ENCODE measurements around the gene GTPBP2. TPM values are rescaled to one million over a fixed set of nuclear protein-coding genes. Genes with fewer than 3 reads are reported as not detected.

GTPBP2 gene
- total RNA-seq, 2 donors from 2014 or later = 50.0 to 51.7 TPM

- H3K27me3 ChIP-seq = no peaks in the 10 kb centered on the region
- no peaks in the 10 kb centered on the region for H3K36me3 ChIP-seq
- no peaks in the 10 kb centered on the region for H3K9me3 ChIP-seq
- H3K4me3 ChIP-seq = no peak overlapping the region
- no peak overlapping the region for H3K27ac ChIP-seq
- H3K4me1 ChIP-seq = no peaks in the 10 kb centered on the region
- H3K9ac ChIP-seq (ENCODE audit: low read depth in 2 of 2, low read length in 2 of 2) = no peak overlapping the region
- DNase-seq = no peak
- intact Hi-C loops (cut with DNase I) = no loop called here
- TF ChIP-seq, protein P1, sequence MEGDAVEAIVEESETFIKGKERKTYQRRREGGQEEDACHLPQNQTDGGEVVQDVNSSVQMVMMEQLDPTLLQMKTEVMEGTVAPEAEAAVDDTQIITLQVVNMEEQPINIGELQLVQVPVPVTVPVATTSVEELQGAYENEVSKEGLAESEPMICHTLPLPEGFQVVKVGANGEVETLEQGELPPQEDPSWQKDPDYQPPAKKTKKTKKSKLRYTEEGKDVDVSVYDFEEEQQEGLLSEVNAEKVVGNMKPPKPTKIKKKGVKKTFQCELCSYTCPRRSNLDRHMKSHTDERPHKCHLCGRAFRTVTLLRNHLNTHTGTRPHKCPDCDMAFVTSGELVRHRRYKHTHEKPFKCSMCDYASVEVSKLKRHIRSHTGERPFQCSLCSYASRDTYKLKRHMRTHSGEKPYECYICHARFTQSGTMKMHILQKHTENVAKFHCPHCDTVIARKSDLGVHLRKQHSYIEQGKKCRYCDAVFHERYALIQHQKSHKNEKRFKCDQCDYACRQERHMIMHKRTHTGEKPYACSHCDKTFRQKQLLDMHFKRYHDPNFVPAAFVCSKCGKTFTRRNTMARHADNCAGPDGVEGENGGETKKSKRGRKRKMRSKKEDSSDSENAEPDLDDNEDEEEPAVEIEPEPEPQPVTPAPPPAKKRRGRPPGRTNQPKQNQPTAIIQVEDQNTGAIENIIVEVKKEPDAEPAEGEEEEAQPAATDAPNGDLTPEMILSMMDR (IDR thresholded peaks at IDR 0.05) = no peak
These were observed 14.7 kb downstream of the GTPBP2 start for GRCh38 chr6:43614396-43614730.

DNA sequence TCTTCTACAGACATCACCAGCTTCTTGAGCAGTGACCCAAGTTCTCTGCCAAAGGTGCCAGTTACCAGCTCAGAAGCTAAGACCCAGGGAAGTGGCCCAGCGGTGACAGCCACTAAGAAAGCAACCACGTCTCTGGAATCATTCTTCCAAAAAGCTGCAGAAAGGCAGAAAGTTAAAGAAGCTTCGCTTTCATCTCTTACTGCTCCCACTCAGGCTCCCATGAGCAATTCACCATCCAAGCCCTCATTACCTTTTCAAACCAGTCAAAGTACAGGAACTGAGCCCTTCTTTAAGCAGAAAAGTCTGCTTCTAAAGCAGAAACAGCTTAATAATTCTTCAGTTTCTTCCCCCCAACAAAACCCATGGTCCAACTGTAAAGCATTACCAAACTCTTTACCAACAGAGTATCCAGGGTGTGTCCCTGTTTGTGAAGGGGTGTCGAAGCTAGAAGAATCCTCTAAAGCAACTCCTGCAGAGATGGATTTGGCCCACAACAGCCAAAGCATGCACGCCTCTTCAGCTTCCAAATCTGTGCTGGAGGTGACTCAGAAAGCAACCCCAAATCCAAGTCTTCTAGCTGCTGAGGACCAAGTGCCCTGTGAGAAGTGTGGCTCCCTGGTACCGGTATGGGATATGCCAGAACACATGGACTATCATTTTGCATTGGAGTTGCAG lies 15.2 kb downstream of the GTPBP2 start:
- no peaks in the 10 kb centered on the region for H3K9me3 ChIP-seq
- no peaks in the 10 kb centered on the region for H3K4me1 ChIP-seq
- no peak for DNase-seq
- intact Hi-C loops (cut with DNase I) = no loop called here
- no peak overlapping the region for H3K27ac ChIP-seq
- no peaks in the 10 kb centered on the region for H3K36me3 ChIP-seq
- H3K4me3 ChIP-seq = no peak overlapping the region
- H3K9ac ChIP-seq (ENCODE audit: low read depth in 2 of 2, low read length in 2 of 2) = no peak overlapping the region
- H3K27me3 ChIP-seq = no peaks in the 10 kb centered on the region
- TF ChIP-seq, protein P1 (IDR thresholded peaks at IDR 0.05) = no peak

DNA sequence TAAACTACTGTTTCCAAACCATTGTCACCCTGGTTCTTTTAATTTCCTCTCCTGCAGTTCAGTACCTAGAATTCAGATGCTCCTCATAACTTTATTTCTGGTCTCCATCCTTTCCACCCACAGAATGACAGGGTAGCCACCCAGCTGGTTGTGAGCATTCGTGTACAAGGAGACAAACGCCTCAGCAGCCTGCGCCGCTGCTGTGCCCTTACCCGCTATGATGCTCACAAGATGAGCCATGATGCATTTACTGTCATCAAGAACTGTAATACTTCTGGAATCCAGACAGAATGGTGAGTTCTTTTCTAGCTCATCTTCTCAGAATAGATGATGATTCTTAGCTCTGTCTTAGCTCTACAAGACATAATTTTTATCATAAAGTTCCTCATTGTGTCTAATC lies 18.6 kb downstream of the GTPBP2 start:
- TF ChIP-seq, protein P1 (IDR thresholded peaks at IDR 0.05) = no peak
- H3K36me3 ChIP-seq = peaks cover 3% of the 10 kb centered on the region
- no peaks in the 10 kb centered on the region for H3K27me3 ChIP-seq
- DNase-seq = no peak
- H3K4me1 ChIP-seq = no peaks in the 10 kb centered on the region
- H3K9ac ChIP-seq (ENCODE audit: low read depth in 2 of 2, low read length in 2 of 2) = no peak overlapping the region
- H3K4me3 ChIP-seq = no peak overlapping the region
- intact Hi-C loops (cut with DNase I) = no loop called here
- no peaks in the 10 kb centered on the region for H3K9me3 ChIP-seq
- no peak overlapping the region for H3K27ac ChIP-seq

DNA sequence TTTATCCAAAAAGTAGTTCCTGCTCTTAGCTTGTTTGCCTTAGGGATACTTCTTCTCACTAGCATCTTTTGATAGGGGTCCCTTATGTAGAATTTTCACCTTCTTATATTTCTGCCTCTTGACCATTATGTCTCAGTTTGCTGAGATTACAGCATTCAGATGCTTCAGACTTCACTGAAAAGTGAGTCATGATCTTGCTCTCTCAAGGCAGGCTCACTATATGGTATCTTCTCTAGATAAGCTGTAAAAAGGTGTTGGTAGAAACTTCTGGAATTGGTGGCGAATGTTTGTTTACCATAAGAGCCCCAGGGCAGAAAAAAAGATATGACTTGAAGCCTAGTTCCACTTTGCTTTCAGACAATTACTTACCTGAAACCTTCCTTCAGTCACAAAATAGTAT lies 19.7 kb downstream of the GTPBP2 start:
- TF ChIP-seq, protein P1 (IDR thresholded peaks at IDR 0.05) = no peak
- Histone ChIP-seq H3K4me3 (no peak overlapping the region), H3K9me3 (no peaks in the 10 kb centered on the region), H3K27me3 (no peaks in the 10 kb centered on the region), H3K27ac (no peak overlapping the region), H3K9ac (ENCODE audit: low read depth in 2 of 2, low read length in 2 of 2) (no peak overlapping the region), H3K36me3 (peaks cover 4% of the 10 kb centered on the region), H3K4me1 (no peaks in the 10 kb centered on the region)
- no peak for DNase-seq
- intact Hi-C loops (cut with DNase I) = loop anchor here (2.0 to 10.0 kb wide), 2 partner anchors 55 to 469 kb away; no protein-coding TSS in a partner anchor

DNA sequence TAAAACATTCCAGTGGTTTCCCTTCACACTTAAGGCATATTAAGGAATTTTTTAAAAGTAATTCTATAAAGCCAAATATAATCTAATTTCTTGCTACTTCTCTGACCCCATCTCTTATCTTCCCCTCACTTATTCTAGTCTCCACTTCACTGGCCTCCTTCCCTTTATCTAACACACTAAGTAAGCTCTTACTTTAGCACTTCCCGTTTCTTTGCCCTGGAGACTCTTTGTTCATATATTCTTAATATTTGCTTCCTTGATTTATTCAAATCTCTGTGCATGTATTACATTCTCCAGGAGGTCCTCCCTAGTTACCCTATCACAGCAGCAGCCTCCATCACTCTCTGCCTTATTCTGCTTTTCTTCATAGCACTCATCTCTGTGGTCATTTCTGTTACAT lies 20.3 kb downstream of the GTPBP2 start:
- H3K36me3 ChIP-seq = peaks cover 4% of the 10 kb centered on the region
- H3K4me3 ChIP-seq = no peak overlapping the region
- no peaks in the 10 kb centered on the region for H3K27me3 ChIP-seq
- H3K9ac ChIP-seq (ENCODE audit: low read depth in 2 of 2, low read length in 2 of 2) = no peak overlapping the region
- no peak overlapping the region for H3K27ac ChIP-seq
- intact Hi-C loops (cut with DNase I) = loop anchor here (2.0 to 10.0 kb wide), 2 partner anchors 56 to 470 kb away; no protein-coding TSS in a partner anchor
- no peaks in the 10 kb centered on the region for H3K4me1 ChIP-seq
- TF ChIP-seq, protein P1 (IDR thresholded peaks at IDR 0.05) = no peak
- H3K9me3 ChIP-seq = no peaks in the 10 kb centered on the region
- DNase-seq = no peak

All from colonic mucosa (tissue), 4 donors.